NCI-H1694 treated with DMSO at 0.1 percent for 48 hours (cell line): ENCODE measurements around the gene KLHL15.

Experiments used
- DNase-seq: peaks from one replicate; lab custom pipeline; 2025; lab: John Stamatoyannopoulos, UW

Gene KLHL15

DNA sequence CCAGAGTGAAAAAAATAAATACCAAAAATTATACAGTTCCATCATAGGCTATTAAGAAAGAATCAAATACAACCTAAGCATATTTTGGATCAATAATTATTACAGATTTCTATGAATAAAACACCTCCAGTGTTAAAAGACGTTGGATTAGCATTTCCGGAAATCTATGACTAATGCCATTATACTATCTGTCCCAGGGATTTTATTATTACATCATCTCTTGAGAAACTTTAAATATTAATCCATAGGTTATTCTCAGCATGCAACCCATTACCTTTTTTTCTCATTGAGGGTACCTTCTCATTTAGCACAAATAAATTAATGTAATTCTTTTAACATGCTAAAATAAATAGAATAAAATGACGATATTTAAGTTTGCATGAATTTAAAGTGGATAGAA lies 74.6 kb downstream of the KLHL15 start:
- no peak for DNase-seq

DNA sequence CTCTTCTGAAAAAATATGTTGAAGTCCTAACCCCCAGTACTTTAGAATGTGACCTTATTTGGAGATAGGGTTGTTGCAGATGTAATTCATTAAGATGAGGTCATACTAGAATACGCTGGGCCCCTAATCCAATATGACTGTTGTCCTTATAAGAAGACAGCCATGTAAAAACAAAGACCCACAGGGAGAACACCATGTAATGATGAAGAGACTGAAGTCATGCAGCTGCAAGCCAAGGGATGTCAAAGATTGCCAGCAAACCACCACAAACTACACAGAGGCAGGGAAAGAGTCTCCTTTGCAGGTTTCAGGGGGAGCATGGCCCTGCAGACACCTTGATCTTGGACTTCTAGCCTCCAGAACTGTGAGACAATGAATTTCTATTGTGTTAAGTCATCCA lies 81.8 kb downstream of the KLHL15 start:
- no peak for DNase-seq

DNA sequence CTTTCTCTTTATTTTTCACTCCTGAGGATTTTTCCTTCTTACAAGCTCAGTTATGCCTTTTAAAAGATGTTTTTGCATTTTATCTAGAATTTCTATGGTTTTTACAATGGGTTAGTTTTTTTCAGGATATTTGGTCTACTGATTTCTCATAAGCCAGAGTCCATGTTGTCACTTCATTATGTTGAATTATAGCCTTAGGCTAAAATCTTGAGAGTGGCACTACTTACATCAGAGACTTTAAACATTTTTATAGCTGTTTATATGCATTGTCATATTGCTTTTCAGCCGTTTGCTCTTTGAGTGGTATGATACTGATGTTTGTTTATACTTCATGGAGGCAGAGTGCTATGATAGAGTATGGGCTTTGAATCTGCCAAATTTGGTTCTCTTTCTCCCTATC lies 82.8 kb downstream of the KLHL15 start:
- DNase-seq, result no peak

DNA sequence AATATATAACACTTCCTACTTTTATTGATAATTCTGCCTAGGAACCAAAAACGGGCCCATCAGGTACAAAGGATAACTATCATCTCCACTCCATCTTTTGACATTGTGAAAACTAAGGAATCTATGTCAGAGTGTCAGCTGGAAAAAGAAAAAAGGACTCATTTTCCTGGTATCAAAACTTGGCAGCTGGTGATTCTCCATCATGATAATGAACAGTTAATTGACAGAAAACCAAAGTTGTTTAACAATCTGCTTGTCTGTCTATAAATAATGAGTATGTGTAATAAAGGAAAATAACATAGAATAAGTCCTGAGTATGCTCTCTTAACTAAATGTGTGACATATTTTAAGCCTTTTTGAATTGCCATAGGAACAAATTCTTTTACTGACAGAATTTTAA lies 87.8 kb downstream of the KLHL15 start:
- DNase-seq, result no peak

DNA sequence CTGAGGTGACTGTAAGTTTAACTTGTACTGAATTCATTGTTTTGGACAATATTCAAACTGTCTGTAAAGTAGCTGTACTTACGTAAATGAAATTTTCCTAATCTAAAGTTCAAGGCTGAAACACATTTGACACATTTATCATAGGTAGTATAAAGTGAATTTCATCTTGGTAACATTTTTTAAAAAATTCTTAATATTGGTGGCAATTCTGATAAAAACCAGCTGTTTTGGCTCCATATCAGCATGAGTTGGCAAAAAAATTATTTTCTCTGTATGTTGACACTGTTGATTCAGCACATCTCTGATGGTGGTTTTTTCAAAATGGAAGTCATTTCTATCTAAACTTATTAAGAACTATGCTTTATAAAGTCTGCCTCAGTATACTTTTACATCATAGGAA lies 88.3 kb downstream of the KLHL15 start:
- DNase-seq, result no peak

DNA sequence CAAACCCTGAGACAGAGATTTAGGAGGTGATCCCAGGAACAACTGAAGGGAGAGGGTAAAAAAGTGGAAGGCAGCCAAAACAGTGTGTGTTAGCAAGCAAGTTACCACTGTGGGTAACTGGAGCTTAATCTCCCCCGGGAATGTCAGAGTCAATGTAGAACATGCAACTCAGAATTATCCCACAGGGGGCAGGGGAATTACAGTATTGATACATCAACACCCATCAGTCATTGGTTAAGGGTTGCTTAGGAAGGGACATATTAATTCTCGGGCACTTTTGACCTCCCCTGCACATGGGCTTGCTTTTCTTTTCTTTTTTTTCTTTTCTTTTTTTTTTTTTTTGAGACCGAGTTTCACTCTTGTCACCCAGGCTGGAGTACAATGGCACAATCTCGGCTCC lies 89.9 kb downstream of the KLHL15 start:
- DNase-seq, result peak; percentile 72

DNA sequence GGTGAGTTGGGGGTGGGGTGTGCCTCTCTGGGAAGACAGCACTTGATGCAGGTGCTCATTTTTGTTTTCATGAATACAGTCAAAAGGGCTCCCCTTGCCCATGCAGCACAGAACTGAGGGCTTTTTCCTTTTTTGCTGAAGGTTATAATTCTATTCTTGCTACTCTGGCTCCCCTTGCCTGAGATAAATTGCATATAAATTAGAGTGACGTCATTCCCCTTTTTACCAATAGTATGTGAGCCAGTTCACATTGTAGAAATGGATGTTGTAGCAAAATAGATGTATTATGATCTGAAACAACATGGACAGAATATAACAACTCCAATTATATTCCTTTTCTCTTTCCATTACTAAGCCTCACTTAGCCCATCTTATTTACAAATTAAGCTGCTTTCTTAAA lies 90.8 kb downstream of the KLHL15 start:
- DNase-seq, result peak; percentile 52

DNA sequence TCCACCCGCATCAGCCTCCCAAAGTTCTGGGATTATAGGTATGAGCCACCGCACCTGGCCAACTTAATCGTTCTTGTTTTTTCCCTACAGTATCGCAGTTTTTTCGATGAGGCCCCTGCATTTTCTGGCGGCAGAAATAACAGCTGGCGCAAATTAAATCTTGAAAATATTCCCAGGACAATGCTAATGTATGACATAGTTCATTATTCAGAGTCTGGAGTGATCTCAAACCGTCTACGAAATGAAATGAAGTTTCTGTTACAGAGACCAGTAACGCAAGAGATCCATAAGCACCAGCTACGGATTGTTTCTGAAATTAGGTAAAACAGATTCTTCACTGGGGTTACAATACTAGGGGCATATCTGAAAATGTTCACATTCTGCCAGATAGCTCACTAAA lies 91.9 kb downstream of the KLHL15 start:
- DNase-seq, result no peak
